ENCODE data around the gene TAP1. TPM values are rescaled to one million over a fixed set of nuclear protein-coding genes. Genes with fewer than 3 reads are reported as not detected.
A peak's percentile ranks its signal among the peaks of the same experiment; 100 is the strongest.

TAP1 gene
- total RNA-seq, 1 experiment from 2014 or later = 13.6 TPM

GRCh38 chr6:32799168-32799567 is 54.3 kb downstream of the TAP1 start:
- Mint-ChIP-seq H3K9me3 (peaks cover 11% of the 10 kb centered on the region), H3K27ac (no peak overlapping the region), H3K4me3 (no peak overlapping the region), H3K36me3 (peaks cover 6% of the 10 kb centered on the region), H3K4me1 (peaks cover 3% of the 10 kb centered on the region; the same call in 1 of the 2 replicates), H3K27me3 (ENCODE audit: low read depth) (peaks cover 62% of the 10 kb centered on the region)
- POLR2A ChIA-PET = no interaction called here
- CTCF ChIA-PET = interaction anchor here (0.6 to 1.9 kb wide), 5 partner anchors 22 to 156 kb away, joined by 3 to 8 read pairs (median 3); no protein-coding TSS in a partner anchor
- ATAC-seq (no peak), DNase-seq (ENCODE audit: low spot score) (no peak)
- no peak for TF ChIP-seq SP1 (CRISPR knock-in tag; conservative IDR thresholded peaks at IDR 0.05)

- Mint-ChIP-seq H3K36me3 (peaks cover 6% of the 10 kb centered on the region), H3K27me3 (ENCODE audit: low read depth) (peaks cover 48% of the 10 kb centered on the region), H3K4me3 (peak overlapping the region; percentile 62), H3K9me3 (peaks cover 11% of the 10 kb centered on the region), H3K27ac (no peak overlapping the region), H3K4me1 (peaks cover 10% of the 10 kb centered on the region)
- DNase-seq (ENCODE audit: low spot score) = peak; percentile 87
- ChIA-PET CTCF (interaction anchor here (1.0 to 1.7 kb wide), 3 partner anchors 11 to 71 kb away, joined by 3 to 6 read pairs (median 4); partner anchors contain the start of gene TAP2), POLR2A (no interaction called here)
- TF ChIP-seq, protein P1, sequence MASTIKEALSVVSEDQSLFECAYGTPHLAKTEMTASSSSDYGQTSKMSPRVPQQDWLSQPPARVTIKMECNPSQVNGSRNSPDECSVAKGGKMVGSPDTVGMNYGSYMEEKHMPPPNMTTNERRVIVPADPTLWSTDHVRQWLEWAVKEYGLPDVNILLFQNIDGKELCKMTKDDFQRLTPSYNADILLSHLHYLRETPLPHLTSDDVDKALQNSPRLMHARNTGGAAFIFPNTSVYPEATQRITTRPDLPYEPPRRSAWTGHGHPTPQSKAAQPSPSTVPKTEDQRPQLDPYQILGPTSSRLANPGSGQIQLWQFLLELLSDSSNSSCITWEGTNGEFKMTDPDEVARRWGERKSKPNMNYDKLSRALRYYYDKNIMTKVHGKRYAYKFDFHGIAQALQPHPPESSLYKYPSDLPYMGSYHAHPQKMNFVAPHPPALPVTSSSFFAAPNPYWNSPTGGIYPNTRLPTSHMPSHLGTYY (CRISPR knock-in tag; IDR thresholded peaks at IDR 0.05) = no peak
- peak; percentile 84 for TF ChIP-seq CTCF (IDR thresholded peaks at IDR 0.05)
- TF ChIP-seq MLX (CRISPR knock-in tag; IDR thresholded peaks at IDR 0.05) = no peak
- ATAC-seq = peak; percentile 75
Observed at GRCh38 chr6:32796848-32797776, 56.4 kb downstream of the TAP1 start.

Other genes with a start within 250 kb of the TAP1 start
- 0.22 to 0.92 TPM (median 0.62 TPM) in 3 replicates for gene HLA-DQA1, start 216.3 kb downstream of the TAP1 start, total RNA-seq (2021)
- 0.83 to 3.8 TPM (median 2.6 TPM) in 3 replicates for gene HLA-DQB1, start 187.0 kb downstream of the TAP1 start, total RNA-seq (2021)
- gene HLA-DQA2, start 112.3 kb downstream of the TAP1 start, total RNA-seq (2021) = not detected in 3 replicates
- 0.39 to 0.76 TPM (median 0.42 TPM) in 3 replicates for gene HLA-DQB2, start 90.2 kb downstream of the TAP1 start, total RNA-seq (2021)
- 0.15 to 0.55 TPM (median 0.46 TPM) in 3 replicates for gene HLA-DOB, start 36.7 kb downstream of the TAP1 start, total RNA-seq (2021)
- gene TAP2, start 15.0 kb downstream of the TAP1 start, total RNA-seq (2021) = 14.7 to 23.0 TPM (median 16.5 TPM) in 3 replicates
- 13.8 to 22.0 TPM (median 19.4 TPM) in 3 replicates for gene PSMB8, start 9.7 kb downstream of the TAP1 start, total RNA-seq (2021)
- 1.8 to 4.3 TPM (median 4.0 TPM) in 3 replicates for gene PSMB9, start 488 bp upstream of the TAP1 start, total RNA-seq (2021)
- 1.1 to 2.7 TPM (median 2.3 TPM) in 3 replicates for gene HLA-DMB, start 87.3 kb upstream of the TAP1 start, total RNA-seq (2021)
- gene HLA-DMA, start 99.4 kb upstream of the TAP1 start, total RNA-seq (2021) = 6.0 to 9.3 TPM (median 6.6 TPM) in 3 replicates
- 206 to 222 TPM (median 214 TPM) in 3 replicates for gene BRD2, start 114.9 kb upstream of the TAP1 start, total RNA-seq (2021)
- gene HLA-DOA, start 155.9 kb upstream of the TAP1 start, total RNA-seq (2021) = 13.6 to 24.6 TPM (median 24.4 TPM) in 3 replicates
- gene HLA-DPA1, start 219.9 kb upstream of the TAP1 start, total RNA-seq (2021) = 4.4 to 5.4 TPM (median 4.9 TPM) in 3 replicates
- gene HLA-DPB1, start 222.3 kb upstream of the TAP1 start, total RNA-seq (2021) = 18.0 to 23.9 TPM (median 21.3 TPM) in 3 replicates